Measurements from ENCODE around the gene GLIS1.

The GLIS1 gene

GRCh38 chr1:53572065-53572814 lies 166.7 kb downstream of the GLIS1 start:
- Histone ChIP-seq H3K4me3 (ENCODE audit: low read depth, low read length) (no peak overlapping the region), H3K27ac (no peak overlapping the region), H3K36me3 (replicated peaks) (no peaks in the 10 kb centered on the region), H3K27me3 (replicated peaks) (no peaks in the 10 kb centered on the region)
- peak; percentile 61 for DNase-seq
- TF ChIP-seq CTCF (IDR thresholded peaks at IDR 0.05; ENCODE audit: low read depth, low read length, missing control alignments), result no peak
- in situ Hi-C loops (cut with HindIII; ENCODE audit: low pct_ligation_motif_present, low sequenced_read_pairs), result no loop called here

DNA sequence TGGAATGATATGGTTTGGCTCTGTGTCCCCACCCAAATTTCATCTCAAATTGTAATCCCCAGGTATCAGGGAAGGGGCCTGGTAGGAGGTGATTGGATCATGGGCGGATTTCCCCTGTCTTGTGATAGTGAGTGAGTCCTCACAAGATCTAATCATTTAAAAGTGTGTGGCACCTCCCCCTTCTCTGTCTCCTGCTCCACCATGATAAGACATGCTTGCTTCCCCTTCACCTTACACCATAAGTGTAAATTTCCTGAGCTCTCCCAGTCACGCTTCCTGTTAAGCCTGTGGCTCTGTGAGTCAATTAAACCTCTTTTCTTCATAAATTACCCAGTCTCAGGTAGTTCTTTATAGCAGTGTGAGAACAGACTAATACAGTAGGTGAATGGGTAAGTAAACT lies 170.4 kb downstream of the GLIS1 start:
- Histone ChIP-seq H3K27ac (no peak overlapping the region), H3K27me3 (replicated peaks) (no peaks in the 10 kb centered on the region), H3K36me3 (replicated peaks) (no peaks in the 10 kb centered on the region), H3K4me3 (ENCODE audit: low read depth, low read length) (no peak overlapping the region)
- no peak for TF ChIP-seq CTCF (IDR thresholded peaks at IDR 0.05; ENCODE audit: low read depth, low read length, missing control alignments)
- DNase-seq, result no peak
- in situ Hi-C loops (cut with HindIII; ENCODE audit: low pct_ligation_motif_present, low sequenced_read_pairs), result no loop called here

DNA sequence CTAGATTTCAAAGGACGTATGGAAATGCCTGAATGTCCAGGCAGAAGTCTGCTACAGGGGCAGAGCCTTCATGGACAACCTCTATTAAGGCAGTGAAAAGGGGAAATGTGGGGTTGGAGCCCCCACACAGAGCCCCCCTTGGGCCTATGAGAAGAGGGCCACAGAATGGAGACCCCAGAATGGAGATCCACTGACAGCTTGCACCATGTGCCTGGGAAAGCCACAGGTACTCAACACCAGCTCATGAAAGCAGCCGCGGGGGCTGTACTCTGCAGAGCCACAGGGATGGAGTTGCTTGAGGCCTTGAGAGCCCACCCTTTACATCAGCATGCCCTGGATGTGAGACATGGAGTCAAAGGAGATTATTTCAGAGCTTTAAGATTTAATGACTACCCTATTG lies 171.1 kb downstream of the GLIS1 start:
- DNase-seq, result no peak
- Histone ChIP-seq H3K36me3 (replicated peaks) (no peaks in the 10 kb centered on the region), H3K4me3 (ENCODE audit: low read depth, low read length) (no peak overlapping the region), H3K27me3 (replicated peaks) (no peaks in the 10 kb centered on the region), H3K27ac (no peak overlapping the region)
- no peak for TF ChIP-seq CTCF (IDR thresholded peaks at IDR 0.05; ENCODE audit: low read depth, low read length, missing control alignments)
- in situ Hi-C loops (cut with HindIII; ENCODE audit: low pct_ligation_motif_present, low sequenced_read_pairs), result no loop called here

GRCh38 chr1:53567450-53567849 lies 171.5 kb downstream of the GLIS1 start:
- DNase-seq, result no peak
- no peak for TF ChIP-seq CTCF (IDR thresholded peaks at IDR 0.05; ENCODE audit: low read depth, low read length, missing control alignments)
- in situ Hi-C loops (cut with HindIII; ENCODE audit: low pct_ligation_motif_present, low sequenced_read_pairs), result no loop called here

GRCh38 chr1:53563611-53564010 lies 175.4 kb downstream of the GLIS1 start:
- H3K36me3 ChIP-seq (replicated peaks), result no peaks in the 10 kb centered on the region
- H3K27me3 ChIP-seq (replicated peaks), result no peaks in the 10 kb centered on the region
- H3K4me3 ChIP-seq (ENCODE audit: low read depth, low read length), result no peak overlapping the region
- TF ChIP-seq CTCF (IDR thresholded peaks at IDR 0.05; ENCODE audit: low read depth, low read length, missing control alignments), result no peak
- no peak overlapping the region for H3K27ac ChIP-seq
- DNase-seq, result no peak
- in situ Hi-C loops (cut with HindIII; ENCODE audit: low pct_ligation_motif_present, low sequenced_read_pairs), result no loop called here

More at GRCh38 chr1:53567450-53567849, 171.5 kb downstream of the GLIS1 start:
- Histone ChIP-seq H3K36me3 (replicated peaks) (no peaks in the 10 kb centered on the region), H3K27me3 (replicated peaks) (no peaks in the 10 kb centered on the region), H3K27ac (no peak overlapping the region), H3K4me3 (ENCODE audit: low read depth, low read length) (no peak overlapping the region)

DNA sequence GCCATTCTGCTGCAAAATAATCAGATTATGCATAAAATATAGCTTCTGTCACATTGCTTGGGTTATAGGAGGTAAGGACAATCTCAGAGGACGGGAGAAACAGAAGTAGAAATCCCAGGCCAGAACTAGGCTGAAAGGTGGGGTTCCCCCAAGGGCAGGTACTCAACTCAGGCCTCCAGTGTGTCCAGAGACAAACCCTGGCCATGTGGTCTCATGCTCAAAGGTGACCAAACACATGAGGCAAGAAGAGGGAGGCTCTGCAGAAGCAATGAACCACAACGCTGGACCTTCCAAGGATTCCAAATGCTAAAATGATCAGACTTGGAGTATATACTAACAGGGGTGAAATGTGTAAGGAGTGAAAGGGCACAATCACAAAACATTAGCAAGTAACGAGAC lies 176.0 kb downstream of the GLIS1 start:
- no peak overlapping the region for H3K4me3 ChIP-seq (ENCODE audit: low read depth, low read length)
- no peaks in the 10 kb centered on the region for H3K36me3 ChIP-seq (replicated peaks)
- no peaks in the 10 kb centered on the region for H3K27me3 ChIP-seq (replicated peaks)
- in situ Hi-C loops (cut with HindIII; ENCODE audit: low pct_ligation_motif_present, low sequenced_read_pairs), result no loop called here
- TF ChIP-seq CTCF (IDR thresholded peaks at IDR 0.05; ENCODE audit: low read depth, low read length, missing control alignments), result no peak
- DNase-seq, result no peak
- H3K27ac ChIP-seq, result no peak overlapping the region
